Measurements from ENCODE around the gene CYP27B1. TPM values are rescaled to one million over a fixed set of nuclear protein-coding genes. Genes with fewer than 3 reads are reported as not detected.

Gene CYP27B1
- total and polyA plus RNA-seq, 9 of the 15 experiments (the other 6 are each of a cell fraction or from before 2014, with no cell fraction given), result 0.18 to 4.2 (median 1.8) TPM

DNA sequence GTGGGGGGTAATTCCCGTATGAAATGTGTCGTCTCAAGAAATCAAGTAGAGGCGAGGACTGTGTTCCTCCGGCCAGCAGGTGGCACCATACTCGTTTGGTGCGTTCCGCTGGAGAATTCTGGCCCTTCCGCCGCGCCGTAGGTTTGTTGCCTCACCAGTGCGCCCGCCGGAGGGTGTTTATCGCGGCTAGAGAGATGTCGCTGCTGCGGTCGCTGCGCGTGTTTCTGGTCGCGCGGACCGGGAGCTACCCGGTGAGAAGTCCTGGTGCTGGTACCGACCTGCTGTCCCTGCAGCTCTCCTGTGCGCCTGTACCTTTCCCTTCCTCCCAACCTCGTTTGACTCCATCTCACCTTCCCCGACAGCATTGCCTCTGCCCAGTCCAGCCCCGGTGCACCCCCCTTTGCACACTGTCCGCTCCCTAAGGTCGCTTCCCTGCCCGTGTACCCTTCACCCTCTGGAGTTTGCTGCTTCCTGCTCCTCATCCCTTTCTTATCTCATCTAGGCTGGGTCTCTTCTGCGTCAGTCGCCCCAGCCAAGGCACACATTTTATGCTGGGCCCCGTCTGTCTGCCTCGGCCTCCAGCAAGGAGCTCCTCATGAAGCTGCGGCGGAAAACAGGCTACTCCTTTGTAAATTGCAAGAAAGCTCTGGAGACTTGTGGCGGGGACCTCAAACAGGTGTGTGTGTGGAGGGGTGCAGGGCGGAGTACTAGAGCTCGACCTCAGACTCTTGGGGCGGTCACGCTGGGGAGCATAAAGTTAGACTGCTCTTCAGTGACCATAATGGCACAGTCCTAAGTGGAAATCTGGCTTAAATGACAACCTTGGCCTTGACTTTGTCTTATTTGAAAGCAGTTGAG is 16.0 kb upstream of the CYP27B1 start, which contains the start of gene TSFM (continued):
- TF ChIP-seq, protein P1, sequence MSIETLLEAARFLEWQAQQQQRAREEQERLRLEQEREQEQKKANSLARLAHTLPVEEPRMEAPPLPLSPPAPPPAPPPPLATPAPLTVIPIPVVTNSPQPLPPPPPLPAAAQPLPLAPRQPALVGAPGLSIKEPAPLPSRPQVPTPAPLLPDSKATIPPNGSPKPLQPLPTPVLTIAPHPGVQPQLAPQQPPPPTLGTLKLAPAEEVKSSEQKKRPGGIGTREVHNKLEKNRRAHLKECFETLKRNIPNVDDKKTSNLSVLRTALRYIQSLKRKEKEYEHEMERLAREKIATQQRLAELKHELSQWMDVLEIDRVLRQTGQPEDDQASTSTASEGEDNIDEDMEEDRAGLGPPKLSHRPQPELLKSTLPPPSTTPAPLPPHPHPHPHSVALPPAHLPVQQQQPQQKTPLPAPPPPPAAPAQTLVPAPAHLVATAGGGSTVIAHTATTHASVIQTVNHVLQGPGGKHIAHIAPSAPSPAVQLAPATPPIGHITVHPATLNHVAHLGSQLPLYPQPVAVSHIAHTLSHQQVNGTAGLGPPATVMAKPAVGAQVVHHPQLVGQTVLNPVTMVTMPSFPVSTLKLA (conservative IDR thresholded peaks at IDR 0.05), result peak; percentile 93 to 98
- TF ChIP-seq CBFA2T3 (IDR thresholded peaks at IDR 0.05) (no peak), ZNF668 (CRISPR knock-in tag; IDR thresholded peaks at IDR 0.05) (no peak), ZNF586 (CRISPR knock-in tag; conservative IDR thresholded peaks at IDR 0.05) (no peak), ZFPM2 (CRISPR knock-in tag; IDR thresholded peaks at IDR 0.05) (no peak), LARP7 (IDR thresholded peaks at IDR 0.05) (peak; percentile 68; the same call in 1 of the 2 replicates), DNMT1 (IDR thresholded peaks at IDR 0.05) (peak; percentile 76; the same call in 1 of the 2 replicates), SMAD2 (IDR thresholded peaks at IDR 0.05; ENCODE audit: low read depth, low read length) (no peak), HLTF (IDR thresholded peaks at IDR 0.05) (0 out of 2 replicates have a peak, but pooled peaks have one; percentile 71), MTA2 (IDR thresholded peaks at IDR 0.05; ENCODE audit: low read depth) (no peak)
- TF ChIP-seq, protein P2, sequence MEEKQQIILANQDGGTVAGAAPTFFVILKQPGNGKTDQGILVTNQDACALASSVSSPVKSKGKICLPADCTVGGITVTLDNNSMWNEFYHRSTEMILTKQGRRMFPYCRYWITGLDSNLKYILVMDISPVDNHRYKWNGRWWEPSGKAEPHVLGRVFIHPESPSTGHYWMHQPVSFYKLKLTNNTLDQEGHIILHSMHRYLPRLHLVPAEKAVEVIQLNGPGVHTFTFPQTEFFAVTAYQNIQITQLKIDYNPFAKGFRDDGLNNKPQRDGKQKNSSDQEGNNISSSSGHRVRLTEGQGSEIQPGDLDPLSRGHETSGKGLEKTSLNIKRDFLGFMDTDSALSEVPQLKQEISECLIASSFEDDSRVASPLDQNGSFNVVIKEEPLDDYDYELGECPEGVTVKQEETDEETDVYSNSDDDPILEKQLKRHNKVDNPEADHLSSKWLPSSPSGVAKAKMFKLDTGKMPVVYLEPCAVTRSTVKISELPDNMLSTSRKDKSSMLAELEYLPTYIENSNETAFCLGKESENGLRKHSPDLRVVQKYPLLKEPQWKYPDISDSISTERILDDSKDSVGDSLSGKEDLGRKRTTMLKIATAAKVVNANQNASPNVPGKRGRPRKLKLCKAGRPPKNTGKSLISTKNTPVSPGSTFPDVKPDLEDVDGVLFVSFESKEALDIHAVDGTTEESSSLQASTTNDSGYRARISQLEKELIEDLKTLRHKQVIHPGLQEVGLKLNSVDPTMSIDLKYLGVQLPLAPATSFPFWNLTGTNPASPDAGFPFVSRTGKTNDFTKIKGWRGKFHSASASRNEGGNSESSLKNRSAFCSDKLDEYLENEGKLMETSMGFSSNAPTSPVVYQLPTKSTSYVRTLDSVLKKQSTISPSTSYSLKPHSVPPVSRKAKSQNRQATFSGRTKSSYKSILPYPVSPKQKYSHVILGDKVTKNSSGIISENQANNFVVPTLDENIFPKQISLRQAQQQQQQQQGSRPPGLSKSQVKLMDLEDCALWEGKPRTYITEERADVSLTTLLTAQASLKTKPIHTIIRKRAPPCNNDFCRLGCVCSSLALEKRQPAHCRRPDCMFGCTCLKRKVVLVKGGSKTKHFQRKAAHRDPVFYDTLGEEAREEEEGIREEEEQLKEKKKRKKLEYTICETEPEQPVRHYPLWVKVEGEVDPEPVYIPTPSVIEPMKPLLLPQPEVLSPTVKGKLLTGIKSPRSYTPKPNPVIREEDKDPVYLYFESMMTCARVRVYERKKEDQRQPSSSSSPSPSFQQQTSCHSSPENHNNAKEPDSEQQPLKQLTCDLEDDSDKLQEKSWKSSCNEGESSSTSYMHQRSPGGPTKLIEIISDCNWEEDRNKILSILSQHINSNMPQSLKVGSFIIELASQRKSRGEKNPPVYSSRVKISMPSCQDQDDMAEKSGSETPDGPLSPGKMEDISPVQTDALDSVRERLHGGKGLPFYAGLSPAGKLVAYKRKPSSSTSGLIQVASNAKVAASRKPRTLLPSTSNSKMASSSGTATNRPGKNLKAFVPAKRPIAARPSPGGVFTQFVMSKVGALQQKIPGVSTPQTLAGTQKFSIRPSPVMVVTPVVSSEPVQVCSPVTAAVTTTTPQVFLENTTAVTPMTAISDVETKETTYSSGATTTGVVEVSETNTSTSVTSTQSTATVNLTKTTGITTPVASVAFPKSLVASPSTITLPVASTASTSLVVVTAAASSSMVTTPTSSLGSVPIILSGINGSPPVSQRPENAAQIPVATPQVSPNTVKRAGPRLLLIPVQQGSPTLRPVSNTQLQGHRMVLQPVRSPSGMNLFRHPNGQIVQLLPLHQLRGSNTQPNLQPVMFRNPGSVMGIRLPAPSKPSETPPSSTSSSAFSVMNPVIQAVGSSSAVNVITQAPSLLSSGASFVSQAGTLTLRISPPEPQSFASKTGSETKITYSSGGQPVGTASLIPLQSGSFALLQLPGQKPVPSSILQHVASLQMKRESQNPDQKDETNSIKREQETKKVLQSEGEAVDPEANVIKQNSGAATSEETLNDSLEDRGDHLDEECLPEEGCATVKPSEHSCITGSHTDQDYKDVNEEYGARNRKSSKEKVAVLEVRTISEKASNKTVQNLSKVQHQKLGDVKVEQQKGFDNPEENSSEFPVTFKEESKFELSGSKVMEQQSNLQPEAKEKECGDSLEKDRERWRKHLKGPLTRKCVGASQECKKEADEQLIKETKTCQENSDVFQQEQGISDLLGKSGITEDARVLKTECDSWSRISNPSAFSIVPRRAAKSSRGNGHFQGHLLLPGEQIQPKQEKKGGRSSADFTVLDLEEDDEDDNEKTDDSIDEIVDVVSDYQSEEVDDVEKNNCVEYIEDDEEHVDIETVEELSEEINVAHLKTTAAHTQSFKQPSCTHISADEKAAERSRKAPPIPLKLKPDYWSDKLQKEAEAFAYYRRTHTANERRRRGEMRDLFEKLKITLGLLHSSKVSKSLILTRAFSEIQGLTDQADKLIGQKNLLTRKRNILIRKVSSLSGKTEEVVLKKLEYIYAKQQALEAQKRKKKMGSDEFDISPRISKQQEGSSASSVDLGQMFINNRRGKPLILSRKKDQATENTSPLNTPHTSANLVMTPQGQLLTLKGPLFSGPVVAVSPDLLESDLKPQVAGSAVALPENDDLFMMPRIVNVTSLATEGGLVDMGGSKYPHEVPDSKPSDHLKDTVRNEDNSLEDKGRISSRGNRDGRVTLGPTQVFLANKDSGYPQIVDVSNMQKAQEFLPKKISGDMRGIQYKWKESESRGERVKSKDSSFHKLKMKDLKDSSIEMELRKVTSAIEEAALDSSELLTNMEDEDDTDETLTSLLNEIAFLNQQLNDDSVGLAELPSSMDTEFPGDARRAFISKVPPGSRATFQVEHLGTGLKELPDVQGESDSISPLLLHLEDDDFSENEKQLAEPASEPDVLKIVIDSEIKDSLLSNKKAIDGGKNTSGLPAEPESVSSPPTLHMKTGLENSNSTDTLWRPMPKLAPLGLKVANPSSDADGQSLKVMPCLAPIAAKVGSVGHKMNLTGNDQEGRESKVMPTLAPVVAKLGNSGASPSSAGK (IDR thresholded peaks at IDR 0.05), result no peak
